NT2/D1 (cell line): ENCODE measurements around the gene TTLL8.

ENCODE experiments used
- DNase-seq: peaks from one replicate; pipeline ENCODE4 v3.0.0-alpha.2; 2011; ENCODE audit warnings: low read depth, low spot score
- H3K27me3 ChIP-seq: 2 replicates; pipeline ENCODE4 v1.6.0; 2011; ENCODE audit warnings: mild to moderate bottlenecking; ENCODE audit not compliant: insufficient read length, insufficient read depth
- H3K36me3 ChIP-seq: 2 replicates; pipeline ENCODE4 v1.6.1; 2011; ENCODE audit warnings: mild to moderate bottlenecking, low read length, mixed read lengths; ENCODE audit not compliant: insufficient read depth, insufficient read length
- H3K4me1 ChIP-seq: 2 replicates; pipeline ENCODE4 v1.5.1; 2011; ENCODE audit not compliant: insufficient read depth, insufficient read length
- H3K4me3 ChIP-seq: 2 replicates; pipeline ENCODE4 v1.5.1; 2011; ENCODE audit warnings: low read depth; ENCODE audit not compliant: insufficient read length
- H3K9ac ChIP-seq: 2 replicates; pipeline ENCODE4 v1.6.0; 2011; ENCODE audit warnings: low read depth; ENCODE audit not compliant: insufficient read length
- H3K9me3 ChIP-seq: 2 replicates; pipeline ENCODE4 v1.5.1; 2011; ENCODE audit warnings: mild to moderate bottlenecking, low read length; ENCODE audit not compliant: insufficient read depth
- SUZ12 ChIP-seq: IDR thresholded peaks from 2 replicates; pipeline ENCODE4 v1.6.1; 2011; ENCODE audit not compliant: insufficient read length, insufficient read depth; ENCODE audit errors: extremely low read depth
- YY1 ChIP-seq: IDR thresholded peaks from 2 replicates; pipeline ENCODE4 v1.6.1; 2011; ENCODE audit not compliant: insufficient read length, insufficient read depth
- ZNF274 ChIP-seq: IDR thresholded peaks from 2 replicates; pipeline ENCODE4 v1.6.1; 2011; ENCODE audit warnings: mild to moderate bottlenecking, low read depth, low read length

The TTLL8 gene

GRCh38 chr22:50048836-50049235 is 9.3 kb downstream of the TTLL8 start:
- no peak for DNase-seq
- Histone ChIP-seq H3K9ac (no peak overlapping the region), H3K4me1 (no peaks in the 10 kb centered on the region), H3K27me3 (no peaks in the 10 kb centered on the region), H3K4me3 (no peak overlapping the region), H3K36me3 (no peaks in the 10 kb centered on the region), H3K9me3 (no peaks in the 10 kb centered on the region)
- TF ChIP-seq SUZ12 (no peak), YY1 (no peak), ZNF274 (no peak)

- TF ChIP-seq ZNF274, result no peak
- no peak for TF ChIP-seq SUZ12
- no peak for TF ChIP-seq YY1
- Histone ChIP-seq H3K4me3 (no peak overlapping the region), H3K9me3 (no peaks in the 10 kb centered on the region), H3K36me3 (no peaks in the 10 kb centered on the region), H3K27me3 (no peaks in the 10 kb centered on the region), H3K4me1 (no peaks in the 10 kb centered on the region), H3K9ac (no peak overlapping the region)
- DNase-seq, result no peak
Observed at GRCh38 chr22:50048061-50048765, 9.9 kb downstream of the TTLL8 start.

- H3K36me3 ChIP-seq, result no peaks in the 10 kb centered on the region
- DNase-seq, result no peak
- H3K4me3 ChIP-seq, result no peak overlapping the region
- H3K27me3 ChIP-seq, result no peaks in the 10 kb centered on the region
- TF ChIP-seq SUZ12, result no peak
- H3K4me1 ChIP-seq, result no peaks in the 10 kb centered on the region
- no peaks in the 10 kb centered on the region for H3K9me3 ChIP-seq
- no peak overlapping the region for H3K9ac ChIP-seq
Observed at GRCh38 chr22:50047346-50047745, 10.8 kb downstream of the TTLL8 start.

- Histone ChIP-seq H3K9me3 (no peaks in the 10 kb centered on the region), H3K9ac (no peak overlapping the region), H3K27me3 (no peaks in the 10 kb centered on the region), H3K36me3 (no peaks in the 10 kb centered on the region), H3K4me1 (no peaks in the 10 kb centered on the region), H3K4me3 (no peak overlapping the region)
- TF ChIP-seq SUZ12 (no peak), ZNF274 (no peak), YY1 (no peak)
- no peak for DNase-seq
Observed at GRCh38 chr22:50046481-50047245, 11.4 kb downstream of the TTLL8 start.

GRCh38 chr22:50046019-50046415 is 12.1 kb downstream of the TTLL8 start:
- no peak overlapping the region for H3K9ac ChIP-seq
- no peak overlapping the region for H3K4me3 ChIP-seq
- no peaks in the 10 kb centered on the region for H3K4me1 ChIP-seq
- no peaks in the 10 kb centered on the region for H3K9me3 ChIP-seq
- H3K27me3 ChIP-seq, result no peaks in the 10 kb centered on the region
- no peak for DNase-seq
- TF ChIP-seq ZNF274, result no peak
- TF ChIP-seq SUZ12, result no peak
- no peak for TF ChIP-seq YY1
- H3K36me3 ChIP-seq, result no peaks in the 10 kb centered on the region

GRCh38 chr22:50045211-50046018 is 12.7 kb downstream of the TTLL8 start:
- no peaks in the 10 kb centered on the region for H3K4me1 ChIP-seq
- H3K27me3 ChIP-seq, result no peaks in the 10 kb centered on the region
- no peak for DNase-seq
- no peaks in the 10 kb centered on the region for H3K9me3 ChIP-seq
- H3K36me3 ChIP-seq, result no peaks in the 10 kb centered on the region
- H3K4me3 ChIP-seq, result no peak overlapping the region
- TF ChIP-seq SUZ12, result no peak
- no peak for TF ChIP-seq YY1
- TF ChIP-seq ZNF274, result no peak
- no peak overlapping the region for H3K9ac ChIP-seq
